ENCODE measurements around the gene GPR101.
"Not testable (repeated sequence)": the region's sequence is repeated elsewhere in the genome, so short reads cannot be mapped to it uniquely, and the experiment has no call there.

Gene GPR101

GRCh38 chrX:137034508-137034872 is 695 bp upstream of the GPR101 start:
- H3K9ac ChIP-seq (ENCODE audit: insufficient read length, low read depth), result no peak overlapping the region
- H3K4me3 ChIP-seq (ENCODE audit: insufficient read length, low read depth), result no peak overlapping the region
- no peaks in the 10 kb centered on the region for H3K36me3 ChIP-seq (ENCODE audit: insufficient read depth, insufficient read length, low read length)
- no peaks in the 10 kb centered on the region for H3K4me1 ChIP-seq (ENCODE audit: insufficient read depth, insufficient read length)
- H3K9me3 ChIP-seq (ENCODE audit: insufficient read depth, low read length), result no peaks in the 10 kb centered on the region
- TF ChIP-seq SUZ12 (IDR thresholded peaks at IDR 0.05; ENCODE audit: extremely low read depth, insufficient read depth, insufficient read length) (no peak), YY1 (IDR thresholded peaks at IDR 0.05; ENCODE audit: insufficient read depth, insufficient read length) (no peak), ZNF274 (IDR thresholded peaks at IDR 0.05; ENCODE audit: low read depth, low read length) (no peak)
- DNase-seq (ENCODE audit: low read depth, low spot score), result no peak
- H3K27me3 ChIP-seq (ENCODE audit: insufficient read depth, insufficient read length), result peaks cover 77% of the 10 kb centered on the region

GRCh38 chrX:137032841-137033773 is 688 bp downstream of the GPR101 start:
- H3K27me3 ChIP-seq (ENCODE audit: insufficient read depth, insufficient read length), result peaks cover 87% of the 10 kb centered on the region
- TF ChIP-seq SUZ12 (IDR thresholded peaks at IDR 0.05; ENCODE audit: extremely low read depth, insufficient read depth, insufficient read length), result peak; percentile 41
- no peak for TF ChIP-seq ZNF274 (IDR thresholded peaks at IDR 0.05; ENCODE audit: low read depth, low read length)
- no peak overlapping the region for H3K9ac ChIP-seq (ENCODE audit: insufficient read length, low read depth)

GRCh38 chrX:137032341-137032694 is 1.5 kb downstream of the GPR101 start:
- DNase-seq (ENCODE audit: low read depth, low spot score), result no peak
- Histone ChIP-seq H3K9ac (ENCODE audit: insufficient read length, low read depth) (no peak overlapping the region), H3K27me3 (ENCODE audit: insufficient read depth, insufficient read length) (peaks cover 87% of the 10 kb centered on the region), H3K36me3 (ENCODE audit: insufficient read depth, insufficient read length, low read length) (no peaks in the 10 kb centered on the region), H3K4me3 (ENCODE audit: insufficient read length, low read depth) (peak overlapping the region; percentile 36), H3K4me1 (ENCODE audit: insufficient read depth, insufficient read length) (no peaks in the 10 kb centered on the region), H3K9me3 (ENCODE audit: insufficient read depth, low read length) (no peaks in the 10 kb centered on the region)
- TF ChIP-seq SUZ12 (IDR thresholded peaks at IDR 0.05; ENCODE audit: extremely low read depth, insufficient read depth, insufficient read length) (no peak), ZNF274 (IDR thresholded peaks at IDR 0.05; ENCODE audit: low read depth, low read length) (no peak), YY1 (IDR thresholded peaks at IDR 0.05; ENCODE audit: insufficient read depth, insufficient read length) (no peak)

More at GRCh38 chrX:137032841-137033773, 688 bp downstream of the GPR101 start:
- H3K4me1 ChIP-seq (ENCODE audit: insufficient read depth, insufficient read length), result no peaks in the 10 kb centered on the region
- no peaks in the 10 kb centered on the region for H3K36me3 ChIP-seq (ENCODE audit: insufficient read depth, insufficient read length, low read length)
- no peak for DNase-seq (ENCODE audit: low read depth, low spot score)
- no peak overlapping the region for H3K4me3 ChIP-seq (ENCODE audit: insufficient read length, low read depth)
- no peaks in the 10 kb centered on the region for H3K9me3 ChIP-seq (ENCODE audit: insufficient read depth, low read length)

GRCh38 chrX:137031517-137032340 is 2.1 kb downstream of the GPR101 start:
- TF ChIP-seq YY1 (IDR thresholded peaks at IDR 0.05; ENCODE audit: insufficient read depth, insufficient read length) (no peak), ZNF274 (IDR thresholded peaks at IDR 0.05; ENCODE audit: low read depth, low read length) (no peak), SUZ12 (IDR thresholded peaks at IDR 0.05; ENCODE audit: extremely low read depth, insufficient read depth, insufficient read length) (no peak)
- H3K9ac ChIP-seq (ENCODE audit: insufficient read length, low read depth), result peak overlapping the region; percentile 61
- peaks cover 82% of the 10 kb centered on the region for H3K27me3 ChIP-seq (ENCODE audit: insufficient read depth, insufficient read length)

GRCh38 chrX:137031039-137031438 is 2.8 kb downstream of the GPR101 start:
- no peak for DNase-seq (ENCODE audit: low read depth, low spot score)
- no peak overlapping the region for H3K4me3 ChIP-seq (ENCODE audit: insufficient read length, low read depth)
- no peak overlapping the region for H3K9ac ChIP-seq (ENCODE audit: insufficient read length, low read depth)
- no peaks in the 10 kb centered on the region for H3K9me3 ChIP-seq (ENCODE audit: insufficient read depth, low read length)
- TF ChIP-seq ZNF274 (IDR thresholded peaks at IDR 0.05; ENCODE audit: low read depth, low read length) (no peak), YY1 (IDR thresholded peaks at IDR 0.05; ENCODE audit: insufficient read depth, insufficient read length) (no peak), SUZ12 (IDR thresholded peaks at IDR 0.05; ENCODE audit: extremely low read depth, insufficient read depth, insufficient read length) (no peak)
- H3K4me1 ChIP-seq (ENCODE audit: insufficient read depth, insufficient read length), result no peaks in the 10 kb centered on the region
- peaks cover 75% of the 10 kb centered on the region for H3K27me3 ChIP-seq (ENCODE audit: insufficient read depth, insufficient read length)
- H3K36me3 ChIP-seq (ENCODE audit: insufficient read depth, insufficient read length, low read length), result no peaks in the 10 kb centered on the region

More at GRCh38 chrX:137031517-137032340, 2.1 kb downstream of the GPR101 start:
- no peak for DNase-seq (ENCODE audit: low read depth, low spot score)
- Histone ChIP-seq H3K36me3 (ENCODE audit: insufficient read depth, insufficient read length, low read length) (no peaks in the 10 kb centered on the region), H3K4me3 (ENCODE audit: insufficient read length, low read depth) (peak overlapping the region; percentile 36), H3K9me3 (ENCODE audit: insufficient read depth, low read length) (no peaks in the 10 kb centered on the region), H3K4me1 (ENCODE audit: insufficient read depth, insufficient read length) (no peaks in the 10 kb centered on the region)

GRCh38 chrX:137028699-137029098 is 5.1 kb downstream of the GPR101 start:
- peaks cover 52% of the 10 kb centered on the region for H3K27me3 ChIP-seq (ENCODE audit: insufficient read depth, insufficient read length)

GRCh38 chrX:137025930-137026329 is 7.9 kb downstream of the GPR101 start:
- Histone ChIP-seq H3K9ac (ENCODE audit: insufficient read length, low read depth) (no peak overlapping the region), H3K4me3 (ENCODE audit: insufficient read length, low read depth) (no peak overlapping the region), H3K4me1 (ENCODE audit: insufficient read depth, insufficient read length) (no peaks in the 10 kb centered on the region), H3K27me3 (ENCODE audit: insufficient read depth, insufficient read length) (peaks cover 24% of the 10 kb centered on the region), H3K9me3 (ENCODE audit: insufficient read depth, low read length) (no peaks in the 10 kb centered on the region), H3K36me3 (ENCODE audit: insufficient read depth, insufficient read length, low read length) (no peaks in the 10 kb centered on the region)
- no peak for TF ChIP-seq SUZ12 (IDR thresholded peaks at IDR 0.05; ENCODE audit: extremely low read depth, insufficient read depth, insufficient read length)
- no peak for DNase-seq (ENCODE audit: low read depth, low spot score)

More at GRCh38 chrX:137028699-137029098, 5.1 kb downstream of the GPR101 start:
- no peaks in the 10 kb centered on the region for H3K36me3 ChIP-seq (ENCODE audit: insufficient read depth, insufficient read length, low read length)
- no peaks in the 10 kb centered on the region for H3K4me1 ChIP-seq (ENCODE audit: insufficient read depth, insufficient read length)
- no peak overlapping the region for H3K4me3 ChIP-seq (ENCODE audit: insufficient read length, low read depth)
- H3K9ac ChIP-seq (ENCODE audit: insufficient read length, low read depth), result no peak overlapping the region
- H3K9me3 ChIP-seq (ENCODE audit: insufficient read depth, low read length), result no peaks in the 10 kb centered on the region
- no peak for DNase-seq (ENCODE audit: low read depth, low spot score)
- TF ChIP-seq ZNF274 (IDR thresholded peaks at IDR 0.05; ENCODE audit: low read depth, low read length) (no peak), SUZ12 (IDR thresholded peaks at IDR 0.05; ENCODE audit: extremely low read depth, insufficient read depth, insufficient read length) (no peak), YY1 (IDR thresholded peaks at IDR 0.05; ENCODE audit: insufficient read depth, insufficient read length) (no peak)

- H3K36me3 ChIP-seq (ENCODE audit: insufficient read depth, insufficient read length, low read length); DNase-seq (ENCODE audit: low read depth, low spot score); H3K9me3 ChIP-seq (ENCODE audit: insufficient read depth, low read length); H3K27me3 ChIP-seq (ENCODE audit: insufficient read depth, insufficient read length); H3K4me3 ChIP-seq (ENCODE audit: insufficient read length, low read depth); H3K4me1 ChIP-seq (ENCODE audit: insufficient read depth, insufficient read length); H3K9ac ChIP-seq (ENCODE audit: insufficient read length, low read depth): not testable (repeated sequence)
These were observed 33.6 kb downstream of the GPR101 start for GRCh38 chrX:137000236-137000635.
